H9 (cell line): ENCODE measurements around the gene ADGRL2. TPM values are rescaled to one million over a fixed set of nuclear protein-coding genes. Genes with fewer than 3 reads are reported as not detected.

Source experiments
- DNase-seq: peaks from one replicate; pipeline ENCODE4 v3.0.0-alpha.2; 2017
- H2AFZ ChIP-seq: one replicate; pipeline ENCODE4 v1.6.1; 2013; ENCODE audit warnings: mild to moderate bottlenecking, low read length, control low read depth, moderate library complexity
- H2AK5ac ChIP-seq: 2 replicates; pipeline ENCODE4 v1.6.1; 2013; ENCODE audit warnings: low read length, control low read depth, mixed read lengths; ENCODE audit not compliant: insufficient read length
- H2BK120ac ChIP-seq: one replicate; pipeline ENCODE4 v1.6.1; 2013; ENCODE audit warnings: low read depth, mild to moderate bottlenecking, low read length, control low read depth, inconsistent platforms; ENCODE audit not compliant: poor library complexity, severe bottlenecking
- H2BK12ac ChIP-seq: 2 replicates; pipeline ENCODE4 v1.6.1; 2013; ENCODE audit warnings: low read length, control low read depth, mixed read lengths, low read depth; ENCODE audit not compliant: insufficient read length
- H2BK15ac ChIP-seq: 2 replicates; pipeline ENCODE4 v1.6.1; 2013; ENCODE audit warnings: low read depth, low read length, control low read depth
- H2BK20ac ChIP-seq: one replicate; pipeline ENCODE4 v1.6.1; 2013; ENCODE audit warnings: low read depth, mild to moderate bottlenecking, low read length, control low read depth, inconsistent platforms; ENCODE audit not compliant: poor library complexity, severe bottlenecking
- H2BK5ac ChIP-seq: 2 replicates; pipeline ENCODE4 v1.6.1; 2013; ENCODE audit warnings: low read length, control low read depth, mixed read lengths; ENCODE audit not compliant: insufficient read length
- H3K14ac ChIP-seq: 2 replicates; pipeline ENCODE4 v1.6.1; 2013; ENCODE audit warnings: low read length, control low read depth; ENCODE audit not compliant: insufficient read depth
- H3K18ac ChIP-seq: 2 replicates; pipeline ENCODE4 v1.6.1; 2013; ENCODE audit warnings: low read depth, mild to moderate bottlenecking, mixed read lengths, low read length, control low read depth; ENCODE audit not compliant: insufficient read length
- H3K23ac ChIP-seq: 2 replicates; pipeline ENCODE4 v1.6.1; 2013; ENCODE audit warnings: low read length, control low read depth, mixed read lengths, low read depth; ENCODE audit not compliant: insufficient read length
- H3K23me2 ChIP-seq: 2 replicates; pipeline ENCODE4 v1.6.1; 2013; ENCODE audit warnings: low read depth, mild to moderate bottlenecking, mixed read lengths, low read length, control low read depth; ENCODE audit not compliant: insufficient read length, poor library complexity, severe bottlenecking
- H3K27ac ChIP-seq: 2 replicates; pipeline ENCODE4 v1.5.1; 2013; ENCODE audit warnings: low read length, control low read depth, mixed read lengths, low read depth; ENCODE audit not compliant: insufficient read length
- H3K27me3 ChIP-seq: 2 replicates; pipeline ENCODE4 v1.6.1; 2013; ENCODE audit warnings: low read length, control low read depth, inconsistent platforms; ENCODE audit not compliant: insufficient read depth
- H3K4ac ChIP-seq: 2 replicates; pipeline ENCODE4 v1.6.1; 2013; ENCODE audit warnings: low read depth, mild to moderate bottlenecking, control low read depth, inconsistent platforms, low read length, moderate library complexity
- H3K4me1 ChIP-seq: 2 replicates; pipeline ENCODE4 v1.6.1; 2013; ENCODE audit warnings: low read length, control low read depth, inconsistent platforms; ENCODE audit not compliant: insufficient read depth
- H3K4me2 ChIP-seq: 2 replicates; pipeline ENCODE4 v1.6.1; 2013; ENCODE audit warnings: low read length, control low read depth, mixed read lengths; ENCODE audit not compliant: insufficient read length, insufficient read depth
- H3K56ac ChIP-seq: 2 replicates; pipeline ENCODE4 v1.6.1; 2013; ENCODE audit warnings: low read depth, mild to moderate bottlenecking, mixed read lengths, low read length, control low read depth; ENCODE audit not compliant: insufficient read length
- H3K79me1 ChIP-seq: 2 replicates; pipeline ENCODE4 v1.6.1; 2013; ENCODE audit warnings: low read depth, mild to moderate bottlenecking, moderate library complexity, low read length, control low read depth, inconsistent platforms; ENCODE audit not compliant: insufficient read depth, poor library complexity, severe bottlenecking
- H3K79me2 ChIP-seq: 2 replicates; pipeline ENCODE4 v1.6.1; 2013; ENCODE audit warnings: low read length, control low read depth, inconsistent platforms; ENCODE audit not compliant: insufficient read depth
- H3K9ac ChIP-seq: 2 replicates; pipeline ENCODE4 v1.6.1; 2013; ENCODE audit warnings: low read length, control low read depth, mixed read lengths; ENCODE audit not compliant: insufficient read length; ENCODE audit errors: extremely low read depth
- H3K9me3 ChIP-seq: one replicate; pipeline ENCODE4 v1.6.1; 2013; ENCODE audit warnings: low read depth, low read length, inconsistent platforms; ENCODE audit not compliant: control insufficient read depth
- H3T11ph ChIP-seq: one replicate; pipeline ENCODE4 v1.6.1; 2013; ENCODE audit warnings: mild to moderate bottlenecking, low read length, control low read depth, inconsistent platforms
- H4K20me1 ChIP-seq: one replicate; pipeline ENCODE4 v1.6.1; 2013; ENCODE audit not compliant: control insufficient read depth, insufficient read length, insufficient read depth
- H4K5ac ChIP-seq: 2 replicates; pipeline ENCODE4 v1.6.1; 2013; ENCODE audit warnings: low read depth, mild to moderate bottlenecking, mixed read lengths, low read length, control low read depth; ENCODE audit not compliant: insufficient read length
- H4K8ac ChIP-seq: replicated peaks from 2 replicates; pipeline ENCODE4 v1.6.1; 2013; ENCODE audit warnings: low read length, control low read depth, mixed read lengths, low read depth; ENCODE audit not compliant: insufficient read length
- H4K91ac ChIP-seq: 2 replicates; pipeline ENCODE4 v1.6.1; 2013; ENCODE audit warnings: low read depth, mild to moderate bottlenecking, moderate library complexity, mixed read lengths, low read length, control low read depth; ENCODE audit not compliant: insufficient read length
- H3K27ac Mint-ChIP-seq, 3 experiments: 2 replicates in 2 of 3; 3 replicates in 1 of 3; pipeline ENCODE4 v1.8.0; 2020 to 2021; ENCODE audit warnings: mixed read lengths in 3 of 3, mild to moderate bottlenecking in 1 of 3, moderate library complexity in 1 of 3
- H3K27me3 Mint-ChIP-seq: 2 replicates; pipeline ENCODE4 v1.8.0; 2021; ENCODE audit warnings: low read depth, mild to moderate bottlenecking, moderate library complexity, mixed read lengths
- H3K36me3 Mint-ChIP-seq, 3 experiments: 2 replicates in 2 of 3; 3 replicates in 1 of 3; pipeline ENCODE4 v1.8.0; 2020 to 2021; ENCODE audit warnings: low read depth in 3 of 3, mixed read lengths in 3 of 3; ENCODE audit not compliant: insufficient read depth in 1 of 3
- H3K4me1 Mint-ChIP-seq, 2 experiments: 2 replicates each; pipeline ENCODE4 v1.8.0; 2020; ENCODE audit warnings: mixed read lengths in 2 of 2
- H3K4me3 Mint-ChIP-seq, 2 experiments: 2 replicates in 1 of 2; 3 replicates in 1 of 2; pipeline ENCODE4 v1.8.0; 2020 to 2021; ENCODE audit warnings: mild to moderate bottlenecking in 2 of 2, mixed read lengths in 2 of 2, moderate library complexity in 1 of 2
- H3K9me3 Mint-ChIP-seq, 2 experiments: 2 replicates in 1 of 2; 3 replicates in 1 of 2; pipeline ENCODE4 v1.8.0; 2020; ENCODE audit warnings: mild to moderate bottlenecking in 2 of 2, mixed read lengths in 2 of 2, moderate library complexity in 1 of 2
- CTCF ChIP-seq: fragments of 200-600 bp; sonication (generic); conservative IDR thresholded peaks from 3 replicates; pipeline ENCODE4 v1.8.0; 2021; ENCODE audit warnings: antibody characterized with exemption, mild to moderate bottlenecking
- WGBS: extraction: QIAGEN DNeasy Blood & Tissue Kit; methylation state at CpG from one replicate; pipeline ENCODE4 v1.1.7; 2013; ENCODE audit warnings: missing lambda C conversion rate, low lambda C conversion rate, mixed read lengths; ENCODE audit not compliant: insufficient read length; ENCODE audit errors: extremely low coverage; 5-methylcytosine and 5-hydroxymethylcytosine counted together
- total RNA-seq: library from RNA; stranded (reverse); gene quantifications from 2 replicates; pipeline ENCODE4 v1.2.1, GENCODE V29; 2021

Gene ADGRL2
- total RNA-seq, 1 experiment from 2014 or later = 119 TPM

GRCh38 chr1:81907575-81907974 is 106.8 kb downstream of the ADGRL2 start:
- Histone ChIP-seq H3K79me1 (peaks cover 3% of the 10 kb centered on the region), H2BK20ac (no peak overlapping the region), H3K4me2 (no peak overlapping the region), H3K27ac (no peak overlapping the region), H3K23me2 (no peaks in the 10 kb centered on the region), H2BK15ac (no peak overlapping the region), H3K9ac (no peak overlapping the region), H4K91ac (no peak overlapping the region), H3K14ac (no peak overlapping the region), H3K27me3 (no peaks in the 10 kb centered on the region), H3K4me1 (no peaks in the 10 kb centered on the region), H4K5ac (no peak overlapping the region), H2BK12ac (no peak overlapping the region), H3K9me3 (no peaks in the 10 kb centered on the region), H2AFZ (no peak overlapping the region), H3K56ac (no peak overlapping the region), H2BK5ac (no peak overlapping the region), H3K23ac (no peak overlapping the region), H2AK5ac (no peak overlapping the region), H3T11ph (no peak overlapping the region), H3K79me2 (no peaks in the 10 kb centered on the region; the same call in 1 of the 2 replicates), H2BK120ac (no peak overlapping the region), H3K18ac (no peak overlapping the region), H4K20me1 (no peaks in the 10 kb centered on the region), H3K4ac (no peak overlapping the region), H4K8ac (no peak overlapping the region)
- H3K4me3 Mint-ChIP-seq = no peak overlapping the region
- H3K4me1 Mint-ChIP-seq = peaks cover 10 to 33% of the 10 kb centered on the region in 2 experiments
- H3K27ac Mint-ChIP-seq = no peak overlapping the region
- DNase-seq = no peak
- no peaks in the 10 kb centered on the region for H3K9me3 Mint-ChIP-seq
- no peaks in the 10 kb centered on the region for H3K27me3 Mint-ChIP-seq
- TF ChIP-seq CTCF = no peak
- peaks cover 6 to 18% (median 18%) of the 10 kb centered on the region in 3 experiments; a peak in 5 of 7 replicates for H3K36me3 Mint-ChIP-seq
- WGBS = no CpG with 5 or more reads among the region's 2 CpGs
